ENCODE measurements around the gene PER1. TPM values are rescaled to one million over a fixed set of nuclear protein-coding genes. Genes with fewer than 3 reads are reported as not detected.

Gene PER1
- total and polyA plus RNA-seq, 2 of the 8 experiments (the other 6 are each of a cell fraction or from before 2014, with no cell fraction given) = 9.6 to 38.0 TPM

DNA sequence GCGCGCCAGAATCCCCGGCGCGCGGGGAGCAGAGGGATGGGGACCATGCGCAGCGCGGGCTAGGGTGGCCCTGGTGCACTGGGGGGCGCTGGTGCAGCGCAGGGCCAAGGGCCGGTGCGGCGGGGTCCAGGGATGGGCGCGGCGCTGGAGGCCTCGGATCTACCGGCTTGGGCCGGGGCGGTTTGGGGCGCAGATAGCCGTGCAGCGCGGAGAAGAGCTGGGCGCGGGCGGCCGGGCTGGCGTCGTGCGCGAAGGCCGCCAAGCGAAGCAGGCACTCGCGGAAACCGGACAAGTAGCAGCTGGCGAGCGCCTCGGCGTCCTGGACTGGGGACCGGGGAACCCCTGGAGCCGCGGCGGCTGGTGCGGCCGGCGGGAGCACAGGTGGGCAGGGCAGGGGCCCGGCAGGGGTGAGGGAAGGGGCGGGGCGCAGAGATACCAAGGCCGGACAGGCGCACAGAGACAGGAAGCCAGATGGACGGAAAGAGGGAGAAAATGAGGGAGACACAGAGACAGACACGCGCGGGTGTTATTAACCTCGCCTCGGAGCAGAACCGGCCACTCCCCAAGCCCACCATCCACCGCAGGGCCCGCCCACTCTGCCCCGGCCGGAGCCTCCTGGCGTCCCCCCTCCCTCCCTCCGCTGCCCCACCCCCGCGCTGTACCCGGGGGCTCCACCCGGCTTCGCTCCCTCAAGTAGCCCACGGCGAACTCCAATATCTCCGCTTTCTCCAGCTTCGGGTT is 30.4 kb downstream of the PER1 start:
- Histone ChIP-seq H3K56ac (replicated peaks; ENCODE audit: insufficient read length, low read depth, low read length) (no peak overlapping the region), H4K5ac (ENCODE audit: insufficient read length, low read depth, low read length) (no peak overlapping the region), H3K27me3 (replicated peaks in 1 of 4; ENCODE audit: control insufficient read depth in 3 of 4, extremely low read depth in 1 of 4, insufficient read depth in 3 of 4, low read length in 3 of 4) (peaks cover 32 to 53% (median 51%) of the 10 kb centered on the region in 4 experiments), H3K4ac (replicated peaks; ENCODE audit: insufficient read length, low read depth, low read length) (no peak overlapping the region), H3K14ac (ENCODE audit: insufficient read length) (no peak overlapping the region), H2BK120ac (replicated peaks; ENCODE audit: low read depth, low read length) (no peak overlapping the region), H4K20me1 (replicated peaks in 1 of 2; ENCODE audit: control insufficient read depth in 1 of 2, insufficient read depth in 2 of 2, low read length in 2 of 2) (peaks cover 5 to 6% of the 10 kb centered on the region in 2 experiments), H3K4me2 (ENCODE audit: insufficient read depth in 1 of 2, low read depth in 2 of 2, low read length in 2 of 2) (peak overlapping the region; percentile 88 to 93), H4K8ac (ENCODE audit: extremely low read depth, insufficient read depth, low read length) (peak overlapping the region; percentile 63; the same call in 1 of the 2 replicates), H3K9ac (replicated peaks in 1 of 4; ENCODE audit: extremely low read depth in 1 of 4, low read depth in 3 of 4, low read length in 3 of 4) (no peak overlapping the region), H3K79me2 (ENCODE audit: control insufficient read depth in 1 of 2, insufficient read depth in 2 of 2, low read length in 2 of 2) (no peaks in the 10 kb centered on the region), H3K4me3 (ENCODE audit: extremely low read depth in 1 of 4, insufficient read depth in 2 of 4, low read depth in 3 of 4, low read length in 4 of 4) (peak overlapping the region; percentile 54 to 89 (median 82)), H3K27ac (ENCODE audit: low read depth, low read length) (no peak overlapping the region), H2BK5ac (ENCODE audit: low read depth, low read length) (no peak overlapping the region), H2BK15ac (ENCODE audit: low read length) (no peak overlapping the region), H3K23ac (ENCODE audit: insufficient read length) (no peak overlapping the region), H3K79me1 (ENCODE audit: low read depth, low read length) (no peaks in the 10 kb centered on the region), H2BK20ac (ENCODE audit: low read length) (no peak overlapping the region), H3K36me3 (ENCODE audit: control insufficient read depth in 2 of 4, insufficient read depth in 4 of 4, low read length in 3 of 4) (no peaks in the 10 kb centered on the region), H3K23me2 (ENCODE audit: low read depth, low read length) (peaks cover 49% of the 10 kb centered on the region), H3K9me3 (ENCODE audit: insufficient read depth in 2 of 2, low read depth in 1 of 2, low read length in 1 of 2) (no peaks in the 10 kb centered on the region), H2AK5ac (ENCODE audit: low read depth, low read length) (no peak overlapping the region), H2BK12ac (ENCODE audit: low read depth, low read length) (no peak overlapping the region), H2AFZ (ENCODE audit: low read length) (no peak overlapping the region; the same call in 1 of the 2 replicates), H4K91ac (replicated peaks; ENCODE audit: insufficient read length, low read length) (no peak overlapping the region), H3K4me1 (replicated peaks in 1 of 4; ENCODE audit: control insufficient read depth in 3 of 4, insufficient read depth in 4 of 4, low read length in 3 of 4) (peaks cover 0 to 26% (median 14%) of the 10 kb centered on the region in 4 experiments; a peak in 6 of 7 replicates), H3K18ac (ENCODE audit: extremely low read depth, low read length) (no peak overlapping the region)
- DNase-seq (ENCODE audit: low read depth in 1 of 2, low spot score in 2 of 2) (peak in 1 of 2 experiments; percentile 90), FAIRE-seq (no peak)
- 3% methylated on average over 28 of the region's 76 CpGs; no CpG with 5 or more reads in 1 of the 2 experiments for WGBS, 2 experiments (ENCODE audit: extremely low coverage in 1 of 2, insufficient coverage in 1 of 2, insufficient read length in 1 of 2, insufficient replicate concordance in 2 of 2, low coverage in 1 of 2, low lambda C conversion rate in 2 of 2, missing lambda C conversion rate in 1 of 2)
- CTCF ChIA-PET (ENCODE audit: partially characterized antibody) = interaction anchor here (0.6 to 5.3 kb wide), 11 partner anchors 11 to 125 kb away, joined by 3 to 54 read pairs (median 3); partner anchors contain the start of gene VAMP2
- POLR2A ChIA-PET (ENCODE audit: partially characterized antibody) = interaction anchor here (0.6 to 7.6 kb wide), 10 partner anchors 11 to 167 kb away, joined by 3 to 49 read pairs (median 6); partner anchors contain the start of gene RANGRF
- no peak for TF ChIP-seq SP2 (IDR thresholded peaks at IDR 0.05; ENCODE audit: low read length)
- no peak for TF ChIP-seq SP1 (IDR thresholded peaks at IDR 0.05; ENCODE audit: low read depth, low read length)
- no peak for TF ChIP-seq CHD1 (IDR thresholded peaks at IDR 0.05; ENCODE audit: low read depth, low read length)
- TF ChIP-seq JUND (IDR thresholded peaks at IDR 0.05; ENCODE audit: low read length) = no peak
- 0 out of 2 replicates have a peak, but pooled peaks have one; percentile 28 for TF ChIP-seq PHF8 (conservative IDR thresholded peaks at IDR 0.05; ENCODE audit: low read depth, low read length)
- no peak for TF ChIP-seq TEAD4 (IDR thresholded peaks at IDR 0.05; ENCODE audit: low read depth, low read length)
- TF ChIP-seq, protein P1, sequence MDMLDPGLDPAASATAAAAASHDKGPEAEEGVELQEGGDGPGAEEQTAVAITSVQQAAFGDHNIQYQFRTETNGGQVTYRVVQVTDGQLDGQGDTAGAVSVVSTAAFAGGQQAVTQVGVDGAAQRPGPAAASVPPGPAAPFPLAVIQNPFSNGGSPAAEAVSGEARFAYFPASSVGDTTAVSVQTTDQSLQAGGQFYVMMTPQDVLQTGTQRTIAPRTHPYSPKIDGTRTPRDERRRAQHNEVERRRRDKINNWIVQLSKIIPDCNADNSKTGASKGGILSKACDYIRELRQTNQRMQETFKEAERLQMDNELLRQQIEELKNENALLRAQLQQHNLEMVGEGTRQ (IDR thresholded peaks at IDR 0.05; ENCODE audit: low read length) = no peak
- peak; percentile 85 for TF ChIP-seq ASH2L (IDR thresholded peaks at IDR 0.05; ENCODE audit: low read length)
- 0 out of 4 replicates have a peak, but pooled peaks of 1 of the 2 experiments have one; percentile 10 for TF ChIP-seq HDAC2 (IDR thresholded peaks at IDR 0.05; ENCODE audit: borderline replicate concordance in 1 of 2, low read depth in 2 of 2, low read length in 2 of 2)
- no peak for TF ChIP-seq BCL11A (IDR thresholded peaks at IDR 0.05; ENCODE audit: low read depth in 2 of 2, low read length in 2 of 2)
- TF ChIP-seq KDM4A (IDR thresholded peaks at IDR 0.05; ENCODE audit: low read depth, low read length, severe bottlenecking) = peak; percentile 89

Measured in H1 (cell line).